ENCODE results near the gene RUBCNL.

GRCh38 chr13:46405457-46405856 is 18.4 kb upstream of the RUBCNL start:
- TF ChIP-seq CTCF (conservative IDR thresholded peaks at IDR 0.05), result no peak
- TF ChIP-seq EZH2 (IDR thresholded peaks at IDR 0.05; ENCODE audit: low read depth), result no peak
